ENCODE measurements around the gene PYGB. TPM values are rescaled to one million over a fixed set of nuclear protein-coding genes. Genes with fewer than 3 reads are reported as not detected.

PYGB gene
- total RNA-seq, 1 experiment from 2014 or later: 216 TPM

DNA sequence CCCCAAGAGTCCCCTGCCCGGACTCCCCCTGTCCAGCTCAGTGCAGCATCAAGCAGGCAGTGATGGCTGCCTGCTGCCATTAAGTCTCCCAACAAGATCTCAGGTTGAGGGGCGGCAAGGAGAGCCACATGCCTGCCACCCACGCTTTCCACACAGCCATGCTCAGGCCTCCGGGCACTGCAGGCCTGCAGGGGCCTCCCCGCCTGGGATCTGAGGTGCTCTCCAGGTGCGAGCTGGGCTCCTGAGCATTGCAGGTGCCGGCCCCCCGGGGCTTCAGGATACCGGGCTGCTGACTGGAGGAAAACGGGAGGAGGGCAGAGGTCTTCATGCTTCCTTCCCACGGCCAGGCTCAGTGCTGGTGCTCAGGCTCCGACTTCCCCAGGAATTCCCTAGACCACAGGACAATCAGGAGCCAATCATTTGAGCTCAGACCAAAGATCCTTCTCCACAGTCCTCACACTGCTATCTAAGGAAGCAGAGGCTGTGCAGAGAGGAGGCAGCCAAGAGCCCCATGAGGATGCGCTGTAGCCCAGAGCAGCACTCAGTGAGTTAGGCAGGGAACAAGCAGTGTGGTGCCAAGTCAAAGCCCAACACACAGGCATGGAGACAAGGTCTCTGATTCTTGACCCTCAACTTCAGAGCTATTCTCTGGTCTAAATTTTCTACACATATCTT is 52.7 kb downstream of the PYGB start:
- no peaks in the 10 kb centered on the region for H3K27me3 ChIP-seq (ENCODE audit: low read length)
- no peaks in the 10 kb centered on the region for H3K9me2 ChIP-seq (replicated peaks; ENCODE audit: low read length)
- CTCF ChIA-PET: interaction anchor here (0.6 to 3.0 kb wide), 3 partner anchors 9 to 99 kb away, joined by 3 to 12 read pairs (median 9); no protein-coding TSS in a partner anchor
- peaks cover 24% of the 10 kb centered on the region; the same call in 1 of the 2 replicates for H3K36me3 ChIP-seq (ENCODE audit: low read depth, low read length)
- no peak overlapping the region for H3K27ac ChIP-seq (ENCODE audit: low read length)
- no peak overlapping the region for H3K4me2 ChIP-seq (ENCODE audit: low read length)
- POLR2A ChIA-PET (ENCODE audit: unreplicated experiment): no interaction called here
- peaks cover 6% of the 10 kb centered on the region; the same call in 1 of the 2 replicates for H3K4me1 ChIP-seq (ENCODE audit: insufficient read depth, low read length)
- no peak for TF ChIP-seq EZH2 (IDR thresholded peaks at IDR 0.05; ENCODE audit: low read length, unreplicated experiment)
- TF ChIP-seq EZH2phosphoT487 (IDR thresholded peaks at IDR 0.05; ENCODE audit: borderline replicate concordance, low read length): no peak
- H3K9ac ChIP-seq (ENCODE audit: low read length): no peak overlapping the region
- DNase-seq (no peak), ATAC-seq (peak; percentile 33)
- H3K4me3 ChIP-seq (ENCODE audit: low read length): no peak overlapping the region
- H3K79me2 ChIP-seq (ENCODE audit: low read length): no peaks in the 10 kb centered on the region
- H4K20me1 ChIP-seq (ENCODE audit: low read length): no peaks in the 10 kb centered on the region
- H2AFZ ChIP-seq (ENCODE audit: low read length): no peak overlapping the region
- BruUV-seq (replicated peaks): TSS peak; percentile 9
- H3K9me3 ChIP-seq (ENCODE audit: low read length): no peaks in the 10 kb centered on the region
- intact Hi-C loops (cut with micrococcal nuclease): loop anchor here (2.0 kb wide), 1 partner anchor 98 kb away; no protein-coding TSS in a partner anchor
- H3F3A ChIP-seq (ENCODE audit: low read length, unreplicated experiment): no peaks in the 10 kb centered on the region

DNA sequence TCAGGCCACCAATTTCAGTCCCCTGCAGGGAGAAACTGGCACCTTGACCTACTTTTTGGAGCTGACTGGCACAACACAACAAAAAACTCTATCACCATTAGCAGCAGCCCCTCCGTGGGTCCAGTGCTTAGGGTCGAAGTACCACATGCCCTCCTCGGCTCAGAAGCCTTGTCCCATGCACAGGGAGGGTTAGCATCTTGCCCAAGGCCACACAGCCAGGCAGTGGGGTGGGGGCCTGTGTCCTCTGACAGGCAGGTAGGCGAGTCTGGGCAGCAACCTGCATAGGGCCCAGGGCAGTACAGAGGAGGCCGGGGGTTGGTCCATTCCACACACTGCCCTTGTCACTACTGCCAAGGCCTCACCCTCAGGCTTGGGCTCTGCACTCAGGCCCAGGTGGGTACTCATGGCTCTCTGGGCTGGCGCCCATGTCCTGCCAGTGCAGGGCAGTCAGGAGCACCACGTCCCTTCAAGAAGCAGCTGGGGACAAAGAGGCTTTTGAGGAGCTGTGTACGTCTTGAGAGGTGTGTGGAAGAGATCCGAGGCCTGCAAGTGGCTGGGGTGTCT is 53.6 kb downstream of the PYGB start:
- Histone ChIP-seq H2AFZ (ENCODE audit: low read length) (no peak overlapping the region), H3K9me2 (replicated peaks; ENCODE audit: low read length) (no peaks in the 10 kb centered on the region), H3K4me1 (ENCODE audit: insufficient read depth, low read length) (peaks cover 6% of the 10 kb centered on the region; the same call in 1 of the 2 replicates), H3K27me3 (ENCODE audit: low read length) (no peaks in the 10 kb centered on the region), H3K27ac (ENCODE audit: low read length) (no peak overlapping the region), H3K9me3 (ENCODE audit: low read length) (no peaks in the 10 kb centered on the region), H3F3A (ENCODE audit: low read length, unreplicated experiment) (no peaks in the 10 kb centered on the region), H3K4me2 (ENCODE audit: low read length) (no peak overlapping the region), H4K20me1 (ENCODE audit: low read length) (no peaks in the 10 kb centered on the region), H3K4me3 (ENCODE audit: low read length) (no peak overlapping the region), H3K9ac (ENCODE audit: low read length) (no peak overlapping the region), H3K36me3 (ENCODE audit: low read depth, low read length) (peaks cover 16% of the 10 kb centered on the region; the same call in 1 of the 2 replicates), H3K79me2 (ENCODE audit: low read length) (no peaks in the 10 kb centered on the region)
- CTCF ChIA-PET: interaction anchor here (3.0 kb wide), 1 partner anchor 8 kb away, joined by 9 read pairs; no protein-coding TSS in a partner anchor
- no peak for TF ChIP-seq EZH2phosphoT487 (IDR thresholded peaks at IDR 0.05; ENCODE audit: borderline replicate concordance, low read length)
- no peak for TF ChIP-seq EZH2 (IDR thresholded peaks at IDR 0.05; ENCODE audit: low read length, unreplicated experiment)
- TF ChIP-seq, protein P1, sequence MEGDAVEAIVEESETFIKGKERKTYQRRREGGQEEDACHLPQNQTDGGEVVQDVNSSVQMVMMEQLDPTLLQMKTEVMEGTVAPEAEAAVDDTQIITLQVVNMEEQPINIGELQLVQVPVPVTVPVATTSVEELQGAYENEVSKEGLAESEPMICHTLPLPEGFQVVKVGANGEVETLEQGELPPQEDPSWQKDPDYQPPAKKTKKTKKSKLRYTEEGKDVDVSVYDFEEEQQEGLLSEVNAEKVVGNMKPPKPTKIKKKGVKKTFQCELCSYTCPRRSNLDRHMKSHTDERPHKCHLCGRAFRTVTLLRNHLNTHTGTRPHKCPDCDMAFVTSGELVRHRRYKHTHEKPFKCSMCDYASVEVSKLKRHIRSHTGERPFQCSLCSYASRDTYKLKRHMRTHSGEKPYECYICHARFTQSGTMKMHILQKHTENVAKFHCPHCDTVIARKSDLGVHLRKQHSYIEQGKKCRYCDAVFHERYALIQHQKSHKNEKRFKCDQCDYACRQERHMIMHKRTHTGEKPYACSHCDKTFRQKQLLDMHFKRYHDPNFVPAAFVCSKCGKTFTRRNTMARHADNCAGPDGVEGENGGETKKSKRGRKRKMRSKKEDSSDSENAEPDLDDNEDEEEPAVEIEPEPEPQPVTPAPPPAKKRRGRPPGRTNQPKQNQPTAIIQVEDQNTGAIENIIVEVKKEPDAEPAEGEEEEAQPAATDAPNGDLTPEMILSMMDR (conservative IDR thresholded peaks at IDR 0.05; ENCODE audit: low read depth, low read length): no peak
- intact Hi-C loops (cut with micrococcal nuclease): loop anchor here (2.0 kb wide), 1 partner anchor 97 kb away; no protein-coding TSS in a partner anchor
- ATAC-seq (peak; percentile 6), DNase-seq (no peak)
- no TSS peak for BruUV-seq (replicated peaks)
- POLR2A ChIA-PET (ENCODE audit: unreplicated experiment): no interaction called here

DNA sequence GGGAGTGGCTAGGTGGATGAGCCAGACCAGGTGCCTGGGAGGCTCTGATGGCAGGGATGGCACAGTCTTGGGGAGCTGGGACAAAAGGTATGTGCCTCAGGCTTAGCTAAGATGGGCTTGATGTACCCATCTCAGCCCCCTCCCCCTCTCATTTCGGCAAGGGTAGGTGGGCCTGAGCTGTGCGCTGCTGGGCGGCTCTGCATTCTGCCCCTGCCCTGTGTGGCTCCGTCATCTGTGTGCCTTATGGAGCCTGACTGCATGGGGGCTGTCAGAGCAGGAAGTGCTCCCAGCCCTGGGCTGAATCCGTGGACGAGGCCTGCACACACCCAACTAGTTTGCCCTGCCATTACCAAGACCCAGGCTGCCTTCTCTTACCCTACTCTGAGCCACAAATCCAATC is 54.7 kb downstream of the PYGB start:
- CTCF ChIA-PET: no interaction called here

More for the DNA sequence above, 54.7 kb downstream of the PYGB start:
- Histone ChIP-seq H3K9me3 (ENCODE audit: low read length) (no peaks in the 10 kb centered on the region), H3K79me2 (ENCODE audit: low read length) (no peaks in the 10 kb centered on the region), H3K4me1 (ENCODE audit: insufficient read depth, low read length) (peaks cover 6% of the 10 kb centered on the region; the same call in 1 of the 2 replicates), H3K9ac (ENCODE audit: low read length) (no peak overlapping the region), H3K27me3 (ENCODE audit: low read length) (no peaks in the 10 kb centered on the region), H3K4me3 (ENCODE audit: low read length) (no peak overlapping the region), H4K20me1 (ENCODE audit: low read length) (no peaks in the 10 kb centered on the region), H3K9me2 (replicated peaks; ENCODE audit: low read length) (no peaks in the 10 kb centered on the region), H3K4me2 (ENCODE audit: low read length) (no peak overlapping the region), H3K36me3 (ENCODE audit: low read depth, low read length) (peaks cover 7% of the 10 kb centered on the region; the same call in 1 of the 2 replicates), H3K27ac (ENCODE audit: low read length) (no peak overlapping the region), H2AFZ (ENCODE audit: low read length) (no peak overlapping the region), H3F3A (ENCODE audit: low read length, unreplicated experiment) (no peaks in the 10 kb centered on the region)
- intact Hi-C loops (cut with micrococcal nuclease): no loop called here
- no peak for ATAC-seq
- TF ChIP-seq EZH2 (IDR thresholded peaks at IDR 0.05; ENCODE audit: low read length, unreplicated experiment): no peak
- TF ChIP-seq, protein P1 (conservative IDR thresholded peaks at IDR 0.05; ENCODE audit: low read depth, low read length): no peak
- TF ChIP-seq EZH2phosphoT487 (IDR thresholded peaks at IDR 0.05; ENCODE audit: borderline replicate concordance, low read length): no peak
- DNase-seq: no peak
- BruUV-seq (replicated peaks): no TSS peak
- POLR2A ChIA-PET (ENCODE audit: unreplicated experiment): no interaction called here

All from PC-3 (cell line).